ES-I3 (cell line): ENCODE data around the gene TLN1.

Source experiments
- H3K36me3 ChIP-seq: 2 replicates; pipeline ENCODE4 v1.6.1; 2013; ENCODE audit warnings: mild to moderate bottlenecking, low read length, control low read depth, moderate library complexity; ENCODE audit not compliant: insufficient read depth
- H3K4me1 ChIP-seq: 2 replicates; pipeline ENCODE4 v1.6.1; 2013; ENCODE audit warnings: mild to moderate bottlenecking, control low read depth, low read length; ENCODE audit not compliant: insufficient read depth
- H3K9ac ChIP-seq: 2 replicates; pipeline ENCODE4 v1.6.1; 2013; ENCODE audit warnings: low read depth, mild to moderate bottlenecking, low read length, moderate library complexity
- H3K9me3 ChIP-seq: 2 replicates; pipeline ENCODE4 v1.6.1; 2013; ENCODE audit warnings: mild to moderate bottlenecking, low read length, moderate library complexity; ENCODE audit not compliant: control insufficient read depth, insufficient read depth

The TLN1 gene, protein sequence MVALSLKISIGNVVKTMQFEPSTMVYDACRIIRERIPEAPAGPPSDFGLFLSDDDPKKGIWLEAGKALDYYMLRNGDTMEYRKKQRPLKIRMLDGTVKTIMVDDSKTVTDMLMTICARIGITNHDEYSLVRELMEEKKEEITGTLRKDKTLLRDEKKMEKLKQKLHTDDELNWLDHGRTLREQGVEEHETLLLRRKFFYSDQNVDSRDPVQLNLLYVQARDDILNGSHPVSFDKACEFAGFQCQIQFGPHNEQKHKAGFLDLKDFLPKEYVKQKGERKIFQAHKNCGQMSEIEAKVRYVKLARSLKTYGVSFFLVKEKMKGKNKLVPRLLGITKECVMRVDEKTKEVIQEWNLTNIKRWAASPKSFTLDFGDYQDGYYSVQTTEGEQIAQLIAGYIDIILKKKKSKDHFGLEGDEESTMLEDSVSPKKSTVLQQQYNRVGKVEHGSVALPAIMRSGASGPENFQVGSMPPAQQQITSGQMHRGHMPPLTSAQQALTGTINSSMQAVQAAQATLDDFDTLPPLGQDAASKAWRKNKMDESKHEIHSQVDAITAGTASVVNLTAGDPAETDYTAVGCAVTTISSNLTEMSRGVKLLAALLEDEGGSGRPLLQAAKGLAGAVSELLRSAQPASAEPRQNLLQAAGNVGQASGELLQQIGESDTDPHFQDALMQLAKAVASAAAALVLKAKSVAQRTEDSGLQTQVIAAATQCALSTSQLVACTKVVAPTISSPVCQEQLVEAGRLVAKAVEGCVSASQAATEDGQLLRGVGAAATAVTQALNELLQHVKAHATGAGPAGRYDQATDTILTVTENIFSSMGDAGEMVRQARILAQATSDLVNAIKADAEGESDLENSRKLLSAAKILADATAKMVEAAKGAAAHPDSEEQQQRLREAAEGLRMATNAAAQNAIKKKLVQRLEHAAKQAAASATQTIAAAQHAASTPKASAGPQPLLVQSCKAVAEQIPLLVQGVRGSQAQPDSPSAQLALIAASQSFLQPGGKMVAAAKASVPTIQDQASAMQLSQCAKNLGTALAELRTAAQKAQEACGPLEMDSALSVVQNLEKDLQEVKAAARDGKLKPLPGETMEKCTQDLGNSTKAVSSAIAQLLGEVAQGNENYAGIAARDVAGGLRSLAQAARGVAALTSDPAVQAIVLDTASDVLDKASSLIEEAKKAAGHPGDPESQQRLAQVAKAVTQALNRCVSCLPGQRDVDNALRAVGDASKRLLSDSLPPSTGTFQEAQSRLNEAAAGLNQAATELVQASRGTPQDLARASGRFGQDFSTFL (N-terminal part only)

DNA sequence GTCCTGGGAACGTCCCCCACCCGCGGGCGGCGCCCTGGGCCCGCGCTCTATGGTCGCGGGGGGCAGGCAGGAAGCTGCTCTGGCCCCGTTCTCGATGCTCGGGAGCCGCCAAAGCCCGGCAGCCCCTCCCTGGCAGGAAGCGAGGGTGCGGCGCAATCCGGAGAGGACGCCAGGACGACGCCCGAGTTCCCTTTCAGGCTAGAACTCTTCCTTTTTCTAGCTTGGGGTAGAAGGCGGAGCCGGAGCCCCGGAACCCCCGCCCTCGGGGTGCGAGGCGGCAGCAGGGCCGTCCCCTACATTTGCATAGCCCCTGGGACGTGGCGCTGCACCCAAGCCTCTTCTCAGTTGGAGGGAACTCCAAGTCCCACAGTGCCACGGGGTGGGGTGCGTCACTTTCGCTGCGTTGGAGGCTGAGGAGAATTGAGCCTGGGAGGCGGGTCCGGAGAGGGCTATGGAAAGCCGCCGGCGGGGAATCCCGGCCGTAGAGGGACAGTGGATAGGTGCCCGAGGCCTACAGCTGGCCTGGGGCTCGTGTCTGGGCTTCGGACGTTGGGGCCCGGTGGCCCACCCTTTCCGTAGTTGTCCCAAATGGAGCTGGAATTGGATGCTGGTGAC, at the start of gene TLN1, which contains the start of gene CREB3:
Gene TLN1 (minus strand): TSS at position 11 of the 615 bp plus-strand sequence. CDS start 6,501 bp downstream, outside the sequence.
Gene CREB3 (plus strand): TSS at position 482 of the 615 bp plus-strand sequence. CDS start 107 bp downstream, at position 589.
- Histone ChIP-seq H3K9ac (peak within 1 kb of the TSS; percentile 72), H3K9me3 (no peaks in the 10 kb centered on the region), H3K4me1 (peaks cover 28% of the 10 kb centered on the region), H3K36me3 (peaks cover 11% of the 10 kb centered on the region)

DNA sequence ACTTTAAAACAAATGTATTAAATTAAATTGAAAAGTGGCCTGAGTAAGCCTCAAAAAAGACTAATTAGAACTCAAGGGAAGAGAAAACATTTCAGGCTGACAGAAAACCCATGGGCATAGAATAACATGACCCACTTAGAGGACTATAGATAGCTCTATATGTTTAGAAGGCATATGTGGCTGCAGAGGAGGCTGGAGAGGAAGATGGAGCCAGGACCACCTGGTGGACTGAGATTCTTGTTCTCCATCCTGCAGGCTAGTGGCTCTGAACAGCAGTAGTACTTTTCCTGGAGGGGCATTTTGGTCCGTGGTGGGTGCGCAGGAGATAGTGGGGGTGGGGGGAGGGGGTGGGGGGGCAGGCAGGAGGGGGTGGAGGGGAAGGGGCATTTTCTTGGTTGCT, 49.1 kb upstream of the TLN1 start:
- Histone ChIP-seq H3K36me3 (no peaks in the 10 kb centered on the region), H3K4me1 (peaks cover 1% of the 10 kb centered on the region; the same call in 1 of the 2 replicates)

DNA sequence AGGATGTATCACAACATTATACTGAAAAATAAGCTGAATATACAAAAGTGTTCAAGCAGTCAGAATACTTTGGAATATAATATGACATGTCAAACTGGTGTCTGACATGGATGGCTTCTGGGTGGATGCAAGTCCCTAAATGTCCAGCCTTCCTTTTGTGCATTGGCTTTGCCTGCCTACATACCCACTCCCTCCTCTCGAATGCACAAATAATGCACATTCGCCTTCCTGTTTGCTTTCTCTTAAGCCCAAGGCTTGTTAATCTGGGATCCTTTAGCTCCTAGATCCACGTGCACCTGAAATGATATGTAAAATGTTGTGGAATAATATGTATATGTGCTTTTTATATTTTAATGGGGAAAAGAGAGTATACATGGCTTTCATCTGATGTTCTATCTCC, 46.5 kb upstream of the TLN1 start:
- Histone ChIP-seq H3K9ac (no peak overlapping the region), H3K36me3 (no peaks in the 10 kb centered on the region), H3K9me3 (no peaks in the 10 kb centered on the region), H3K4me1 (peaks cover 14% of the 10 kb centered on the region; the same call in 1 of the 2 replicates)

More for the DNA sequence above, 49.1 kb upstream of the TLN1 start:
- Histone ChIP-seq H3K9ac (no peak overlapping the region), H3K9me3 (no peaks in the 10 kb centered on the region; the same call in 1 of the 2 replicates)

DNA sequence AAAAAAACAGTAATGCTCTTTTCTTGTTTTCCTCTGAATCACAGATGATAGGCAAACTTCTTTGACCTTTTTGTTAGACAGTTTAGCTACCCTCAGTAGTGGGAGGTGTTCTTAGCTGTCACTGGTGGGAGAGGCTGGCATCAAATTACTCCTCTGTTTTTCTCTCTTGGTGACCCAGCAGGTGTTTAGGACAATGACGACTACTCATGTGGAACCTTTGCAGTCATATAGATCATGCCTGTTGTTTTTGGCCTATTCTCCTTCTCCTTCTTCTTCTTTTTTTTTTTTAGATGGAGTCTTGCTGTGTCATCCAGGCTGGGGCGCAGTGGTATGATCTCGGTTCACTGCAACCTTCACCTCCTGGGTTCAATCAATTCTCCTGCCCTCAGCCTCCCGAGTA, 44.0 kb upstream of the TLN1 start:
- Histone ChIP-seq H3K36me3 (no peaks in the 10 kb centered on the region), H3K9ac (no peak overlapping the region), H3K4me1 (peaks cover 14% of the 10 kb centered on the region; the same call in 1 of the 2 replicates), H3K9me3 (no peaks in the 10 kb centered on the region)

DNA sequence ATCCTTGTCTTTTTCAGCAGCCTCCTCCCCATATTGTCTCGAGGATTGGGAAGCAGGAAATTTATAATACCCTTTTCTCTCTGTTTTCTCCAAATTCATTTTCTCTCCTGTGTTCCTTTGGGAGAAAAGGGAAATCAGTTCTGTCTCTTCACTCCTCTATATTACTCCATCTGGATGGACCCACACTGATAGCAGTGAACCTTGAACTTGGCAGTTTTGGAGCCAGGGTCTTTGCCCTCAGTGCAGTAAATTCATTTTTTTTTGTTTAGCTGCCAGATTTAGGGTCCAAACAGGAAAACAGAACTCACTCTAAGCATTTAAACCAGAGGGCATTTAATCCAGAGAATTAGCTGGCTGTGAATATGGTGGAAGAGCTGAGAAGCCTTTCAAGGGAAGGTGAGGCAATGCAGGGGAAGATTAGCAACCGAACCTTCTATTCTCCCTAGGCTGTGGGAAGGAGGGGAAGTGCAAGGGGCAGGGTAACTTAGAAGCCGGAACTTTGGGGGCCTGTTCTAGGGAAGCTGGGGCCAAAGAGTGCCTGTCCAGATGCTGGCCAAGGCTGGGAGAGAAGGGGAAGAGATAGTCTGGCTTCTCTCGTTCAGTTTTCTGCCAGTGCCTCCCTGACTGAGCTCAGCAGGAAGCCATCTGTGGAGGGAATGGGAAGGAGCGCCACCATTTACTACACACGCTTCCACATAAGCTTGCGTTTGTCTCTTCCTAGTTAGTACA, 43.1 kb upstream of the TLN1 start:
- Histone ChIP-seq H3K36me3 (no peaks in the 10 kb centered on the region), H3K4me1 (peaks cover 14% of the 10 kb centered on the region; the same call in 1 of the 2 replicates), H3K9me3 (no peaks in the 10 kb centered on the region), H3K9ac (no peak overlapping the region)

DNA sequence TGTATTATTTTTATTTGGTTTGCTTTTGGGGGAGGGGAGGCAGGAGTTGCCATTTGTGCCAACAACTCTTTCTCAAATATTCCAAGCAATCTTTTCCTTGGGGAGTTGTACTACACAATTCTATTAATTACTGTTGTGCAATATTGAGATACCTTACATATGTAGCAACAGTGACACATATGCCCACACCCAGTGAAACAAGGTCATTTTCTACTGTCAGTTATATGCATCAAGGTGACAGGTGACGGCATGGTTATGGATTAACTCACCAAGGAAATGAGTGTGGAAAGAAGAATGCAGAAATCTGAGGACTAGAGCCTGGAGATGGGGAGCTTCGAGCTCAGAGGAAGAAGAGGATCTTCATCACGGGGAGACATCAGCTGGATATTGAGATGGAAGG, 39.9 kb upstream of the TLN1 start:
- H3K9me3 ChIP-seq = no peaks in the 10 kb centered on the region
- H3K36me3 ChIP-seq = no peaks in the 10 kb centered on the region
- no peak overlapping the region for H3K9ac ChIP-seq
- peaks cover 14% of the 10 kb centered on the region; the same call in 1 of the 2 replicates for H3K4me1 ChIP-seq

DNA sequence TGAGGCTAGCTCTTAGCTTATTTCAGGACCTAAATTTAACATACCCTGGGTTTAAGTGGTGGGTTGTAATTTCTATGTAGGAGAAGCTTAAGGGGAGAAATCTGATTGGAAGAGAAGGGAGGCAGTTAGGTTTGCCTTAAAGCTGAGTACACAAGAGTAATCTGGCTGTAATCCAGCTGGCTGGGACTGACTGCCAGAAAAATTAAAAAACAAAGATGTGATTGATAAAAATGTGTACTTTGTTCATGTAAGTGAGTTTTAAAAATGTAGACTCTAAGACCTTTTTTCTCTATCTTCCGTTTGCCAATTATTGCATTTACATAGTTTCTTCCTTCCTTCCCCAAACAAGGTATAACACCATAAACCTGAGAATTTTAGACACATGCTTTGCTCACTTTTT, 39.5 kb upstream of the TLN1 start:
- Histone ChIP-seq H3K36me3 (no peaks in the 10 kb centered on the region), H3K9me3 (no peaks in the 10 kb centered on the region), H3K9ac (no peak overlapping the region), H3K4me1 (peaks cover 14% of the 10 kb centered on the region; the same call in 1 of the 2 replicates)

DNA sequence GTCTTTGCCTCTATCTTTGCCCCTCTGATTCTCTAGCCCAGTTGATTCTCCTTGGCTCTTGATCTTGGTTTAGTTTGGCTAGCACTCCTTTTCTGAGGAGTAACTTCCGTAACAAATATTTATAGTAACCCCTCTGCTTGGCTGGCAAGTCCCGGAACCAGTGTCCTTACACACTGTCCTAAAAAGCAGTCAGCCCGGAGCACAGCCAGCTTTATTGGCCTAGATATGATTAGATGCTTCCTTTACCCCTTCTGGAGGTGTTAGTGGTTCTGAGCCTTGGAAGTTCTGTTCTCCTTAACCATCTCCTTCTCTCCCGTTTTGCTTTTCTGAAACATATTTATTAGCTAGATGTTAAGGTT, 39.1 kb upstream of the TLN1 start:
- Histone ChIP-seq H3K4me1 (peaks cover 12% of the 10 kb centered on the region; the same call in 1 of the 2 replicates), H3K9ac (no peak overlapping the region), H3K9me3 (no peaks in the 10 kb centered on the region), H3K36me3 (no peaks in the 10 kb centered on the region)

DNA sequence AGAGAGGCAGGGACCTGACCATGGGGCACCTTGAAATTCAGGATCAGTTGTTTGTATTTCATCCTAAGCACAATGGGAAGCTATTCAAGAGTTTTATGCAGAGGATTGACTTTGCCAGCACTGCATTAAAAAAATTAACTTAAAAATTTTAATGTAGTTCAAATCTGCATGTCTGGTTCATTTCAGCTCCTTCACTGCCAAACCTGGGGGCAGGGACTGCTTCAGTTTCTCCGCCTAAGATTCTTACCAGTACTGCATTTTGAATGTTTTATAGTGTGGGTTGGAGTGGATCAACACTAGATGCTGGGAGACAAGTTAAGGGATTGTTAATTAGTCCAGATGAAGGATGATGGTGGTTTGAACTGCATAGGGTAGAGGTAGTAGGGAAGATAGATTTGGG, 37.8 kb upstream of the TLN1 start:
- Histone ChIP-seq H3K9me3 (no peaks in the 10 kb centered on the region), H3K4me1 (no peaks in the 10 kb centered on the region), H3K9ac (no peak overlapping the region), H3K36me3 (no peaks in the 10 kb centered on the region)

DNA sequence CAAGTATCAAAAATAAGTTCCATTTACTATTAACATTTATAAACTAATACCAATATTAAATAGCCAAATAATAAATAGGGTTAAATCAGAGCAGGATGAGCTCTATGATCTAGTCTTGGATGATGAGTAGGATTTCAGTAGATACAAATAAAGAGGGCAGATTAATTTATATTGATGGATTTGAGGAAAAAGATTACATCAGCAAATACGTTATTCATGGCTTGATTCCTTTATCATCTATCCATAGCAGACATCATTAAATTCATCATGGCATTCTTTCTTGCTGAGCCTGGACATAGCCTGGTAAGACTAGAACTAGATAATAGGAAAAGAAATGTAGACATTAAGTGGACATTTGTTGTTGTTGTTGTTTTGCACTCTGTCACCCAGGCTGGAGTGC, 35.5 kb upstream of the TLN1 start:
- no peak overlapping the region for H3K9ac ChIP-seq
- no peaks in the 10 kb centered on the region for H3K4me1 ChIP-seq
- no peaks in the 10 kb centered on the region for H3K9me3 ChIP-seq
- H3K36me3 ChIP-seq = no peaks in the 10 kb centered on the region

DNA sequence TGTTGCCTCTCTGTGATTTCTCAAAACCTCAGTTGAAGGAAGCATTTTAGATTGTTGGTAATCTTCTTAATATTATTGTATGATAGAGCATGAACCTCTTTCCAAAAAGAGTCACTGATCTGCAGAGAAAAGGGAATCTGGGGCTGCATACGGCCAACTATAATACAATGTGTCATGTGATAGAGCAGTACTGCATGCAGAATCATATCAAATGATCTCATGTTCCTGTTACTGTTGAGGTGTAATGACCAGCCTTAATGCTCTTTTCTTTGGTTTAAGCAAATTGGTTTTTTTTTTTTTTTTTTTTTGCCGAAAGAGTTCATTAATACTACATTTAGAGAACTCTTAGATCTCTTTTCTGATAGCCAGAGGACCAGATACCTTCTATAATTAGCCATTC, 35.0 kb upstream of the TLN1 start:
- Histone ChIP-seq H3K4me1 (no peaks in the 10 kb centered on the region), H3K36me3 (no peaks in the 10 kb centered on the region), H3K9me3 (no peaks in the 10 kb centered on the region), H3K9ac (no peak overlapping the region)

DNA sequence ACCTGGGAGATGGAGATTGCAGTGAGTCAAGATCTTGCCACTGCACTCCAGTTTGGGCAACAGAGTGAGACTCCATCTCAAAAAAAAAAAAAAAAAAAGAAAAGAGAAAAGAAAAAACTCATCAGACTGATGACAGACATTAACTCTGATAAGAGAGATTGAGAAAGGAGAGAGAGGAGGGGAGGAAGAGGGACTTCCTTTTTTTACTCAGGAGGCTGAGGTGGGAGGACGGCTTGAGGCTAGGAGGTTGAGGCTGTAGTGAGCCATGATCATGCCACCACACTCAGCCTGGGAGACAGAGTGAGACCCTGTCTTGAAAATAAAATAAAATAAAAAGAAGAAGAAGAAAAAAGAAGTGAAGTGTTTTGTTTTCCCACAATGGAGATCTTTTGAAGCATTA, 31.8 kb upstream of the TLN1 start:
- Histone ChIP-seq H3K9ac (no peak overlapping the region), H3K9me3 (no peaks in the 10 kb centered on the region), H3K36me3 (no peaks in the 10 kb centered on the region), H3K4me1 (no peaks in the 10 kb centered on the region; the same call in 1 of the 2 replicates)

DNA sequence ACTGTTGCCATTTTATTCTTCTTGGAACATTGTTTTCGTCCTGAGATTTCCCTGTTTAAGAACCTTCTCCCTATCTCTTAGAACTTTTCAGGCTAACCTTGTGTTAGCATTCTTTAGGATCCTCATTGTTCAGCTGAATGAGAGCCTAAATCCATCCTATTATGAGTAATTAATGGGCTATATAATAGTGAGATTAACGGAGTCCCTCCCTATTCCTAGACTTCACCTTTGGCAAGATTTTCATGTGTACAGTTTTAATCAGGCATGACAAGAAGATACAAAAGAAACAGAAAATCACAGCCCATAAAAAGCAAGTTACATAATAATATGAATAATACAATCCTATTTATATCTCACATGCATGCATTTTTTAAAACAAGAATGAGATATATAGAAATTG, 31.2 kb upstream of the TLN1 start:
- Histone ChIP-seq H3K4me1 (no peaks in the 10 kb centered on the region; the same call in 1 of the 2 replicates), H3K9me3 (no peaks in the 10 kb centered on the region), H3K9ac (no peak overlapping the region)

More for the DNA sequence above, 31.2 kb upstream of the TLN1 start:
- no peaks in the 10 kb centered on the region for H3K36me3 ChIP-seq
